Measurements from ENCODE around the gene ANKLE1. TPM values are rescaled to one million over a fixed set of nuclear protein-coding genes. Genes with fewer than 3 reads are reported as not detected.

ANKLE1 gene
- polyA plus RNA-seq, 1 of the 3 experiments (the other 2 are of a cell fraction) = 2.6 TPM

DNA sequence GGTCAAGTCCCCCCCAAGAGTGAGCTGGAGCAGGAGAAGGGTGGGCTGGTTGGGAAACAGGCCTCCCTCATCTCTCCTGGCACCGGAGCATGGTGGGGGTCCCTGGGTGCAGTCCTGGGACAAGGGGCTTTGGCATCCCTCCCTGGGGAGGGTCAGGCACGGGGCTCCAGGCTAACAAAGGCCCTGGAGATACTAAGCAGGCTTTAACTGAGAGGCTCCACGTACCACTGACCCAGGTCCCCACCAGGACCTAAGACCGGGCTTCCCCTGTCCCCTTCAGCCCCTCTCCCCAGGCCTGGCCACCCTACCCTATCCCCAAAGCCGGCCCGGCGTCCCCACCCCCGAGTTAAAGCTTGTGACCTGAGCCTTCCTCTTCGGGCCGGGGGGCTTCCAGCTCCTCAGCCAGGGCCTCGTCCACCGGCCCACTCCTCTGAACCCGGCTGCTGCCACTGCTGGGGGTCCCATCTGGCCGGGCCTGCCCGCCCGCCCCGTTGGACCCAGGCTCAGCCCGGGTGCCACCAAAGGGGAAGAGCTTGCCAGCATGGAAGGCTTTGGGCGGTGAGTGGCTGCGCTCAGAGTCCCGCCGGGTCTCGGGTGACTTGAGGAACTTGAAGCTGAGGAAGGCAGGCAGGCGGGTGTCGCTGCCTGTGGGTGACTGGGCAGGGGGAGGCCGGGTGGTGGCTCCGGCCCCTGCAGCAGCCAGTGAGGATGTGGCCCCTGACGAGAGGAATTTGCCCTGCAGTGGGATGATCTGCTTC, 42.8 kb downstream of the ANKLE1 start:
- CTCF ChIA-PET = interaction anchor here (0.9 to 1.5 kb wide), 3 partner anchors 9 to 19 kb away, joined by 3 to 8 read pairs (median 3); partner anchors contain the start of genes ANO8 and MRPL34
- no peaks in the 10 kb centered on the region for H3K9me3 ChIP-seq
- no peaks in the 10 kb centered on the region for H4K20me1 ChIP-seq (ENCODE audit: insufficient read depth)
- no peaks in the 10 kb centered on the region for H3K27me3 ChIP-seq (ENCODE audit: insufficient read depth)
- DNase-seq = no peak
- H2AFZ ChIP-seq (ENCODE audit: low read depth) = no peak overlapping the region
- TF ChIP-seq ELF1 (IDR thresholded peaks at IDR 0.05) = no peak
- no peak for TF ChIP-seq MXI1 (IDR thresholded peaks at IDR 0.05; ENCODE audit: low read depth, low read length)
- TF ChIP-seq GABPA (IDR thresholded peaks at IDR 0.05; ENCODE audit: low read depth) = no peak
- no peak for TF ChIP-seq NRF1 (IDR thresholded peaks at IDR 0.05; ENCODE audit: low read depth, low read length)
- no peak for TF ChIP-seq NFIC (IDR thresholded peaks at IDR 0.05; ENCODE audit: borderline replicate concordance)
- no peak for TF ChIP-seq FOXJ3 (CRISPR knock-in tag; IDR thresholded peaks at IDR 0.05)
- no peak for TF ChIP-seq SIN3A (IDR thresholded peaks at IDR 0.05; ENCODE audit: borderline replicate concordance, low read depth, low read length)
- TF ChIP-seq CHD2 (IDR thresholded peaks at IDR 0.05; ENCODE audit: low read length, partially characterized antibody) = no peak
- no peak for TF ChIP-seq FOSL2 (IDR thresholded peaks at IDR 0.05; ENCODE audit: borderline replicate concordance, low read depth)
- no peak for TF ChIP-seq TCF12 (IDR thresholded peaks at IDR 0.05)
- TF ChIP-seq, protein P1, sequence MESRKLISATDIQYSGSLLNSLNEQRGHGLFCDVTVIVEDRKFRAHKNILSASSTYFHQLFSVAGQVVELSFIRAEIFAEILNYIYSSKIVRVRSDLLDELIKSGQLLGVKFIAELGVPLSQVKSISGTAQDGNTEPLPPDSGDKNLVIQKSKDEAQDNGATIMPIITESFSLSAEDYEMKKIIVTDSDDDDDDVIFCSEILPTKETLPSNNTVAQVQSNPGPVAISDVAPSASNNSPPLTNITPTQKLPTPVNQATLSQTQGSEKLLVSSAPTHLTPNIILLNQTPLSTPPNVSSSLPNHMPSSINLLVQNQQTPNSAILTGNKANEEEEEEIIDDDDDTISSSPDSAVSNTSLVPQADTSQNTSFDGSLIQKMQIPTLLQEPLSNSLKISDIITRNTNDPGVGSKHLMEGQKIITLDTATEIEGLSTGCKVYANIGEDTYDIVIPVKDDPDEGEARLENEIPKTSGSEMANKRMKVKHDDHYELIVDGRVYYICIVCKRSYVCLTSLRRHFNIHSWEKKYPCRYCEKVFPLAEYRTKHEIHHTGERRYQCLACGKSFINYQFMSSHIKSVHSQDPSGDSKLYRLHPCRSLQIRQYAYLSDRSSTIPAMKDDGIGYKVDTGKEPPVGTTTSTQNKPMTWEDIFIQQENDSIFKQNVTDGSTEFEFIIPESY (IDR thresholded peaks at IDR 0.05; ENCODE audit: borderline replicate concordance, low read depth) = no peak
- TF ChIP-seq MEF2A (IDR thresholded peaks at IDR 0.05; ENCODE audit: borderline replicate concordance, low read depth) = no peak
- TF ChIP-seq RCOR1 (IDR thresholded peaks at IDR 0.05; ENCODE audit: low read length) = no peak
- no peaks in the 10 kb centered on the region for H3K9me2 ChIP-seq
- H3F3A ChIP-seq (replicated peaks; ENCODE audit: insufficient read depth) = no peaks in the 10 kb centered on the region
- H3K9ac ChIP-seq = no peak overlapping the region
- no peak overlapping the region; a peak in 1 of 4 replicates for H3K27ac ChIP-seq (ENCODE audit: low read depth in 2 of 2, low read length in 1 of 2)
- H3K4me2 ChIP-seq = no peak overlapping the region
- 94% methylated on average over 15 of the region's 28 CpGs for WGBS (ENCODE audit: low lambda C conversion rate)
- POLR2A ChIA-PET = interaction anchor here (0.7 to 1.0 kb wide), 2 partner anchors 17 to 666 kb away, joined by 3 read pairs; no protein-coding TSS in a partner anchor
- H3K79me2 ChIP-seq (ENCODE audit: insufficient read depth) = no peaks in the 10 kb centered on the region
- H3K4me3 ChIP-seq (ENCODE audit: low read depth in 2 of 2, low read length in 1 of 2) = no peak overlapping the region
- peaks cover 0 to 35% of the 10 kb centered on the region in 2 experiments for H3K36me3 ChIP-seq (replicated peaks in 1 of 2; ENCODE audit: control insufficient read depth in 1 of 2, insufficient read depth in 2 of 2, low read length in 1 of 2)
- H3K4me1 ChIP-seq (ENCODE audit: control insufficient read depth in 1 of 2, insufficient read depth in 2 of 2, low read depth in 1 of 2, low read length in 1 of 2) = no peaks in the 10 kb centered on the region

DNA sequence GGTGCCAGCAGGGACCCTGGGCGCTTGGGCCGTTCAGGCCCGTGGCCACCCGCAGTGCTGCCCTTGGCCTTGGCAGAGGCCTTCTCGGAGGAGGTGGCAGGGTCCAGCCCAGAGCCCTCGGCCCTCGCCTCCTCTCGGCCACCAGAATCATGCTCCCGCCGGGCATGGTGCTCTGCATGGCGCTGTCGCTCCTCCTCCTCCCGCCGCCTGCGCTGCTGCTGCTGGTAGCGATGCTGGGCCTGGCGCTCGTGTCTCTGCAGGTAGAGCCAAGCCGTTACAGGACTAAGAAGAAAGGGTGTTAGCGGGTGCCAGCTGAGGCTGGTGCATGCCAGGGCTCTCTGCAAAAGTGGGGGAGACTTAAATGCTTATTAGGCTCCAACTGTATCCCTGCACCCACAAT, 43.4 kb downstream of the ANKLE1 start:
- H3K4me1 ChIP-seq (ENCODE audit: control insufficient read depth in 1 of 2, insufficient read depth in 2 of 2, low read depth in 1 of 2, low read length in 1 of 2) = no peaks in the 10 kb centered on the region
- H3K9me3 ChIP-seq = no peaks in the 10 kb centered on the region
- H3F3A ChIP-seq (replicated peaks; ENCODE audit: insufficient read depth) = no peaks in the 10 kb centered on the region
- no peak overlapping the region for H2AFZ ChIP-seq (ENCODE audit: low read depth)
- H3K27ac ChIP-seq (ENCODE audit: low read depth in 2 of 2, low read length in 1 of 2) = no peak overlapping the region
- H3K27me3 ChIP-seq (ENCODE audit: insufficient read depth) = no peaks in the 10 kb centered on the region
- 97% methylated on average over 15 of the region's 20 CpGs for WGBS (ENCODE audit: low lambda C conversion rate)
- no peak overlapping the region for H3K4me3 ChIP-seq (ENCODE audit: low read depth in 2 of 2, low read length in 1 of 2)
- H3K4me2 ChIP-seq = no peak overlapping the region
- H4K20me1 ChIP-seq (ENCODE audit: insufficient read depth) = no peaks in the 10 kb centered on the region
- TF ChIP-seq, protein P2, sequence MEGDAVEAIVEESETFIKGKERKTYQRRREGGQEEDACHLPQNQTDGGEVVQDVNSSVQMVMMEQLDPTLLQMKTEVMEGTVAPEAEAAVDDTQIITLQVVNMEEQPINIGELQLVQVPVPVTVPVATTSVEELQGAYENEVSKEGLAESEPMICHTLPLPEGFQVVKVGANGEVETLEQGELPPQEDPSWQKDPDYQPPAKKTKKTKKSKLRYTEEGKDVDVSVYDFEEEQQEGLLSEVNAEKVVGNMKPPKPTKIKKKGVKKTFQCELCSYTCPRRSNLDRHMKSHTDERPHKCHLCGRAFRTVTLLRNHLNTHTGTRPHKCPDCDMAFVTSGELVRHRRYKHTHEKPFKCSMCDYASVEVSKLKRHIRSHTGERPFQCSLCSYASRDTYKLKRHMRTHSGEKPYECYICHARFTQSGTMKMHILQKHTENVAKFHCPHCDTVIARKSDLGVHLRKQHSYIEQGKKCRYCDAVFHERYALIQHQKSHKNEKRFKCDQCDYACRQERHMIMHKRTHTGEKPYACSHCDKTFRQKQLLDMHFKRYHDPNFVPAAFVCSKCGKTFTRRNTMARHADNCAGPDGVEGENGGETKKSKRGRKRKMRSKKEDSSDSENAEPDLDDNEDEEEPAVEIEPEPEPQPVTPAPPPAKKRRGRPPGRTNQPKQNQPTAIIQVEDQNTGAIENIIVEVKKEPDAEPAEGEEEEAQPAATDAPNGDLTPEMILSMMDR (IDR thresholded peaks at IDR 0.05) = no peak
- TF ChIP-seq EZH2phosphoT487 (IDR thresholded peaks at IDR 0.05; ENCODE audit: borderline replicate concordance, low read depth) (no peak), JUND (IDR thresholded peaks at IDR 0.05) (no peak), SMC3 (IDR thresholded peaks at IDR 0.05; ENCODE audit: low read depth, low read length) (no peak), FOXJ3 (CRISPR knock-in tag; IDR thresholded peaks at IDR 0.05) (no peak)
- POLR2A ChIA-PET = interaction anchor here (1.0 kb wide), 1 partner anchor 18 kb away, joined by 3 read pairs; no protein-coding TSS in a partner anchor
- no peak overlapping the region for H3K9ac ChIP-seq
- DNase-seq = no peak
- no peaks in the 10 kb centered on the region for H3K9me2 ChIP-seq
- CTCF ChIA-PET = interaction anchor here (1.3 to 1.5 kb wide), 2 partner anchors 9 to 13 kb away, joined by 3 to 8 read pairs; partner anchors contain the start of gene ANO8
- no peaks in the 10 kb centered on the region for H3K79me2 ChIP-seq (ENCODE audit: insufficient read depth)
- peaks cover 0 to 31% of the 10 kb centered on the region in 2 experiments for H3K36me3 ChIP-seq (replicated peaks in 1 of 2; ENCODE audit: control insufficient read depth in 1 of 2, insufficient read depth in 2 of 2, low read length in 1 of 2)

Measured in SK-N-SH (cell line).